Psoas muscle (tissue), 8 donors: ENCODE results near the gene UXS1. TPM values are rescaled to one million over a fixed set of nuclear protein-coding genes. Genes with fewer than 3 reads are reported as not detected.

Source experiments
- ATAC-seq, 4 donors: fragments of 200-7000 bp; cut with Tn5 transposase; one replicate each; pipeline ENCODE4 v1.9.1; 2020; ENCODE audit warnings: moderate library complexity in 3 of 4, mild to moderate bottlenecking in 2 of 4
- DNase-seq, 2 donors: peaks; one replicate each; pipeline ENCODE4 v3.0.0-alpha.2; 2020
- H3K27ac ChIP-seq: fragments of 200-600 bp; one replicate; pipeline ENCODE4 v1.8.0; 2022
- H3K27me3 ChIP-seq, 3 donors: fragments of 200-600 bp in 1 of 3; one replicate each; pipeline versions ENCODE4 v1.6.1 to v1.8.0; 2013 to 2022; ENCODE audit warnings: low read length in 2 of 3, mild to moderate bottlenecking in 2 of 3, moderate library complexity in 1 of 3; ENCODE audit not compliant: insufficient read depth in 3 of 3
- H3K36me3 ChIP-seq, 2 donors: fragments of 200-600 bp in 1 of 2; one replicate each; pipeline versions ENCODE4 v1.6.1 to v1.8.0; 2013 to 2022; ENCODE audit warnings: low read depth in 1 of 2, mild to moderate bottlenecking in 1 of 2, moderate library complexity in 1 of 2; ENCODE audit not compliant: insufficient read depth in 1 of 2
- H3K4me1 ChIP-seq: fragments of 200-600 bp; one replicate; pipeline ENCODE4 v1.8.0; 2022
- H3K4me3 ChIP-seq: fragments of 200-600 bp; one replicate; pipeline ENCODE4 v1.8.0; 2022; ENCODE audit warnings: mild to moderate bottlenecking
- H3K9me3 ChIP-seq: fragments of 200-600 bp; one replicate; pipeline ENCODE4 v1.8.0; 2022
- WGBS, 3 donors: extraction: QIAGEN DNeasy Blood & Tissue Kit; methylation state at CpG; one replicate each; pipeline versions ENCODE4 v1.1.6 to v1.1.7; 2013; 5-methylcytosine and 5-hydroxymethylcytosine counted together
- intact Hi-C, 2 donors: fragments of 100-400 bp; cut with DNase I; formaldehyde crosslinking; loops; one replicate each; pipeline versions ENCODE4 v1.11.0 to v1.14.2; 2022
- polyA plus RNA-seq, 3 donors: library from polyadenylated mRNA; stranded (reverse); fragments of 200-250 nt; gene quantifications; one replicate each; pipeline ENCODE4 v1.2.3, GENCODE V29; 2013
- total RNA-seq, 4 donors: library from RNA; stranded (reverse); fragmentation: NEBNext Ultra II Directional in 2 of 4; extraction: Animal tissue kit (Norgen Biotek cat#: 25700) in 2 of 4; gene quantifications; one replicate each; pipeline versions ENCODE4 v1.2.1 to v1.2.4, GENCODE V29; 2021 to 2023
- TF ChIP-seq, protein P1 (sequence below): fragments of 200-600 bp; IDR thresholded peaks from one replicate; pipeline ENCODE4 v1.8.0; 2022; ENCODE audit warnings: antibody characterized with exemption
- donor health status: healthy with polysubstance abuse.
- donor health status: DM: no; HTN: no; CAD: no; lungs with moderate emphysema.
- donor health status: Bipolar disorder and iron deficiency.
- donor health status: healthy.
- donor health status: DM: yes; HTN: yes; CAD: no.
- donor health status: DM: no; HTN: no; CAD: no.
- donor health status: DM: no; HTN: no; CAD: no.
- donor health status: DM: yes; HTN: yes; CAD: no.

The UXS1 gene
- total and polyA plus RNA-seq, 7 donors = 12.2 to 36.0 (median 22.5) TPM

DNA sequence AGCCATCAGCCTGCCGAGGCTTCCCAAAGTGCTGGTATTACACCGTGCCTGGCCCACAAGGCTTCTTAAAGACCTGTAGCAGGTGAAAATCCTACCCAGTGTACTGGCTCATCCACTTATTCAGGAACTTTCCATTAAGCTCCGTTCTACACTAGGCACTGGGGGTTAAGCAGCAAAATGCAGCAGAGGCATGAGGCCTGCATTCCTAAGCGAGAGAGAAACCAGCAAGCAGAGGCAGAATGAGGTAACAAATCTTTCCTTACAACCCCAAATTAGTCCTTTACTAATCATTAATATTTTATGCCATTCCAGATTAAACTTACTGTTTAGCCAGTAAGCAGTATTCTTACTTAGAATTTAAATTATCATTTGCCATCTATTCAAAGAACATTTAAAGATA lies 32.8 kb downstream of the UXS1 start:
- Histone ChIP-seq H3K27ac (peak overlapping the region; percentile 75), H3K27me3 (no peaks in the 10 kb centered on the region), H3K4me3 (no peak overlapping the region), H3K4me1 (no peaks in the 10 kb centered on the region), H3K9me3 (no peaks in the 10 kb centered on the region), H3K36me3 (peaks cover 3 to 33% of the 10 kb centered on the region in 2 donors)
- TF ChIP-seq, protein P1, sequence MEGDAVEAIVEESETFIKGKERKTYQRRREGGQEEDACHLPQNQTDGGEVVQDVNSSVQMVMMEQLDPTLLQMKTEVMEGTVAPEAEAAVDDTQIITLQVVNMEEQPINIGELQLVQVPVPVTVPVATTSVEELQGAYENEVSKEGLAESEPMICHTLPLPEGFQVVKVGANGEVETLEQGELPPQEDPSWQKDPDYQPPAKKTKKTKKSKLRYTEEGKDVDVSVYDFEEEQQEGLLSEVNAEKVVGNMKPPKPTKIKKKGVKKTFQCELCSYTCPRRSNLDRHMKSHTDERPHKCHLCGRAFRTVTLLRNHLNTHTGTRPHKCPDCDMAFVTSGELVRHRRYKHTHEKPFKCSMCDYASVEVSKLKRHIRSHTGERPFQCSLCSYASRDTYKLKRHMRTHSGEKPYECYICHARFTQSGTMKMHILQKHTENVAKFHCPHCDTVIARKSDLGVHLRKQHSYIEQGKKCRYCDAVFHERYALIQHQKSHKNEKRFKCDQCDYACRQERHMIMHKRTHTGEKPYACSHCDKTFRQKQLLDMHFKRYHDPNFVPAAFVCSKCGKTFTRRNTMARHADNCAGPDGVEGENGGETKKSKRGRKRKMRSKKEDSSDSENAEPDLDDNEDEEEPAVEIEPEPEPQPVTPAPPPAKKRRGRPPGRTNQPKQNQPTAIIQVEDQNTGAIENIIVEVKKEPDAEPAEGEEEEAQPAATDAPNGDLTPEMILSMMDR = no peak
- 25 to 54% (median 43%) methylated on average over 4 of the region's 4 CpGs for WGBS, 3 donors
- intact Hi-C loops = no loop called here
- ATAC-seq = no peak
- DNase-seq = no peak

DNA sequence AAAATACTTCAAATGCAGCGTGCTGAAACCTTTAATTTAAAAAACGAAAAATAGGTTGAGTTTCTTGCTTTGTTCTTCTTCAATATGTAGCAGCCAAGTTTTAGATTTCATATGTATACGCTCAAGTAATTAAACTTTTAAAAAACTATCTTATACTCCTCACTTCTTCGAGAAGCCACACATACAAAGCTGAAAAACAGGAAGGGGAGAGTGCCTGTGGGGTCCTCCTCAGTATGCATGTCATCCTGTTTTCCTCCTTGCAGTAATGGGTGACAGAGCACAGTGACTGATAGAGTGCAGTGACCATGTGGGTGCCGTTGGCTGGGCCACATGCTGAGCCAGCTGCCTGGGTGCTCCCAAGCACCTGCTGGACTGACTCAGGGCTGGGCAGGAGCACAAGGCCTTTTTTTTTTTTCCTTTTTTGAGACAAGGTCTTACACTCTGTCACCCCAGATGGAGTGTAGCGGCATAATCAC lies 33.3 kb downstream of the UXS1 start:
- H3K4me3 ChIP-seq = no peak overlapping the region

DNA sequence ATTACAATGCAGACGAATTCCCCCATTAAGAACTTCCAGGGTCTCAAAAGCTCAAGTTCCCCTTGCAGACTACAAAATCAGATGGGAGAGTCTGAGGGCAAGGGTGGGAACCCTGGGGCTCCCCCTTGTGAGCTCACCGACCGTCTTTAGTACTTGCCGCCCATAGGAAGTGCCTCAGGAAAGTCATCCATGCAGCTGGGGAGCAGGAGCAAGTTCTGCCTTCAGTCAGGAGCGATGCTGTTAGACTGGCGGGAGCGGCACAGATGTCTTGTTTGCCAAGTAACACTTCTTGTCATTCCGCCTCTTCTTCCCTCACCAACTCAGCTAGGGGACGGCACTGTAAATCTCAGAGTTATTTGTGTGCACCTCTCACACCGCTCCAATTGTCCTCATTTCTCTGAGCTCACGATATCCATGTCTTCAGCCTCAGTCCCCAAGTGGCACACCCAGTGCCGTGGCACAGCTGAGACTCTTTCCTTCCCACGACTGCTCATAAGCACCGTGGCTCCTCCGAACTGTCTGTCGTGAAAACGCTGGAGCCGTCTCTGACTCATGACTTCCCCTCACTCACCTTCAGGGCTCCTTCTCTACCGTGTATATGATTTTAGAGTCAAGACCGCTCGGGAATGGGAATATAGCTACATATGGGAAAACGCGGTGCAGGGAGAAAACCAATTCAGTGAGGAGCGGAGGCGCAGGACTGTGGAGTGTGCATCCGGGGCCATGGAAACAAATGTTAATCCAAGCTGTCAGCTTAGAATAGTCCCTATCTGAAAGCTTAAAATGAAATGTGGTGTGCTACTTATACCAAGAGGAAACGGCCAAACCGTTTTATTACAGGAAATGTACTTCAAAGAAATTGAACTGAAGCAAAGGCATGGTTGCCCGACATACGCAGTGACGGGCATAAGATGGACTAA lies 34.0 kb downstream of the UXS1 start:
- TF ChIP-seq, protein P1 = no peak
- intact Hi-C loops = no loop called here
- peaks cover 3 to 33% of the 10 kb centered on the region in 2 donors for H3K36me3 ChIP-seq
- ATAC-seq (no peak), DNase-seq (no peak)
- no peaks in the 10 kb centered on the region for H3K27me3 ChIP-seq
- H3K27ac ChIP-seq = peak overlapping the region; percentile 75
- H3K4me1 ChIP-seq = no peaks in the 10 kb centered on the region
- H3K9me3 ChIP-seq = no peaks in the 10 kb centered on the region
- H3K4me3 ChIP-seq = peak overlapping the region; percentile 22
- WGBS, 3 donors = 75 to 77% (median 76%) methylated on average over 31 of the region's 31 CpGs

More for the DNA sequence above, 33.3 kb downstream of the UXS1 start:
- Histone ChIP-seq H3K27me3 (no peaks in the 10 kb centered on the region), H3K27ac (peak overlapping the region; percentile 75), H3K4me1 (no peaks in the 10 kb centered on the region), H3K36me3 (peaks cover 3 to 33% of the 10 kb centered on the region in 2 donors), H3K9me3 (no peaks in the 10 kb centered on the region)
- DNase-seq (peak; percentile 27 to 72), ATAC-seq (peak; percentile 96 to 97 (median 96))
- TF ChIP-seq, protein P1 = no peak
- intact Hi-C loops = no loop called here
- WGBS, 3 donors = 56 to 61% (median 61%) methylated on average over 6 of the region's 6 CpGs

GRCh38 chr2:106158871-106159270 lies 35.2 kb downstream of the UXS1 start:
- 77 to 80% (median 80%) methylated on average over 10 of the region's 10 CpGs for WGBS, 3 donors
- no peaks in the 10 kb centered on the region for H3K27me3 ChIP-seq
- peaks cover 4 to 33% of the 10 kb centered on the region in 2 donors for H3K36me3 ChIP-seq
- intact Hi-C loops = no loop called here
- no peak overlapping the region for H3K27ac ChIP-seq
- peaks cover 4% of the 10 kb centered on the region for H3K9me3 ChIP-seq
- TF ChIP-seq, protein P1 = no peak
- ATAC-seq (no peak), DNase-seq (no peak)
- no peak overlapping the region for H3K4me3 ChIP-seq
- no peaks in the 10 kb centered on the region for H3K4me1 ChIP-seq
